ENCODE data around the gene CCL22.

DNA sequence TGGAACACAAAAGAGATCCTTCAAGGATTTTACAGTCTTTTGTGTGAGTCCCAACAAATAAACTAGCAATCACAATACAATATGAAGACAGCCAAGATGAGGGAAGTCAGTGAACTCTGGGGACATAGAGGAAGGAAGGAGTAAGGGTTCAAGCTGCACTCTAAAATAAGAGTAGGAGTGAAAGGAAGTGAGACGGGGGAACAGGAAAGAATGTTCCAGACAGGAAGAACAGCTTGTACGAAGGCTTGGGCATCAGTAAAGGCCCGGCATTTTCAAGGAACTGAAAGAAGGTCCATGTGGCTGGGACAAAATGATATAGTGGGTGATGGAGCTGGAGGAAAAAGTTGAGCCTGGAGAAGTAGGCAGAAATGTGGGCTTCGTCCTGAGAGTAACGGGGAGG, 50.5 kb downstream of the CCL22 start:
- TF ChIP-seq, protein P1, sequence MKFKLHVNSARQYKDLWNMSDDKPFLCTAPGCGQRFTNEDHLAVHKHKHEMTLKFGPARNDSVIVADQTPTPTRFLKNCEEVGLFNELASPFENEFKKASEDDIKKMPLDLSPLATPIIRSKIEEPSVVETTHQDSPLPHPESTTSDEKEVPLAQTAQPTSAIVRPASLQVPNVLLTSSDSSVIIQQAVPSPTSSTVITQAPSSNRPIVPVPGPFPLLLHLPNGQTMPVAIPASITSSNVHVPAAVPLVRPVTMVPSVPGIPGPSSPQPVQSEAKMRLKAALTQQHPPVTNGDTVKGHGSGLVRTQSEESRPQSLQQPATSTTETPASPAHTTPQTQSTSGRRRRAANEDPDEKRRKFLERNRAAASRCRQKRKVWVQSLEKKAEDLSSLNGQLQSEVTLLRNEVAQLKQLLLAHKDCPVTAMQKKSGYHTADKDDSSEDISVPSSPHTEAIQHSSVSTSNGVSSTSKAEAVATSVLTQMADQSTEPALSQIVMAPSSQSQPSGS (tag by site-specific recombination; IDR thresholded peaks at IDR 0.05; ENCODE audit: low read depth): no peak
- TF ChIP-seq, protein P2, sequence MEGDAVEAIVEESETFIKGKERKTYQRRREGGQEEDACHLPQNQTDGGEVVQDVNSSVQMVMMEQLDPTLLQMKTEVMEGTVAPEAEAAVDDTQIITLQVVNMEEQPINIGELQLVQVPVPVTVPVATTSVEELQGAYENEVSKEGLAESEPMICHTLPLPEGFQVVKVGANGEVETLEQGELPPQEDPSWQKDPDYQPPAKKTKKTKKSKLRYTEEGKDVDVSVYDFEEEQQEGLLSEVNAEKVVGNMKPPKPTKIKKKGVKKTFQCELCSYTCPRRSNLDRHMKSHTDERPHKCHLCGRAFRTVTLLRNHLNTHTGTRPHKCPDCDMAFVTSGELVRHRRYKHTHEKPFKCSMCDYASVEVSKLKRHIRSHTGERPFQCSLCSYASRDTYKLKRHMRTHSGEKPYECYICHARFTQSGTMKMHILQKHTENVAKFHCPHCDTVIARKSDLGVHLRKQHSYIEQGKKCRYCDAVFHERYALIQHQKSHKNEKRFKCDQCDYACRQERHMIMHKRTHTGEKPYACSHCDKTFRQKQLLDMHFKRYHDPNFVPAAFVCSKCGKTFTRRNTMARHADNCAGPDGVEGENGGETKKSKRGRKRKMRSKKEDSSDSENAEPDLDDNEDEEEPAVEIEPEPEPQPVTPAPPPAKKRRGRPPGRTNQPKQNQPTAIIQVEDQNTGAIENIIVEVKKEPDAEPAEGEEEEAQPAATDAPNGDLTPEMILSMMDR (tag by site-specific recombination; IDR thresholded peaks at IDR 0.05): no peak
- TF ChIP-seq, protein P3, sequence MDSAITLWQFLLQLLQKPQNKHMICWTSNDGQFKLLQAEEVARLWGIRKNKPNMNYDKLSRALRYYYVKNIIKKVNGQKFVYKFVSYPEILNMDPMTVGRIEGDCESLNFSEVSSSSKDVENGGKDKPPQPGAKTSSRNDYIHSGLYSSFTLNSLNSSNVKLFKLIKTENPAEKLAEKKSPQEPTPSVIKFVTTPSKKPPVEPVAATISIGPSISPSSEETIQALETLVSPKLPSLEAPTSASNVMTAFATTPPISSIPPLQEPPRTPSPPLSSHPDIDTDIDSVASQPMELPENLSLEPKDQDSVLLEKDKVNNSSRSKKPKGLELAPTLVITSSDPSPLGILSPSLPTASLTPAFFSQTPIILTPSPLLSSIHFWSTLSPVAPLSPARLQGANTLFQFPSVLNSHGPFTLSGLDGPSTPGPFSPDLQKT (IDR thresholded peaks at IDR 0.05; ENCODE audit: borderline replicate concordance, low read depth, low read length): no peak
- TF ChIP-seq, protein P4, sequence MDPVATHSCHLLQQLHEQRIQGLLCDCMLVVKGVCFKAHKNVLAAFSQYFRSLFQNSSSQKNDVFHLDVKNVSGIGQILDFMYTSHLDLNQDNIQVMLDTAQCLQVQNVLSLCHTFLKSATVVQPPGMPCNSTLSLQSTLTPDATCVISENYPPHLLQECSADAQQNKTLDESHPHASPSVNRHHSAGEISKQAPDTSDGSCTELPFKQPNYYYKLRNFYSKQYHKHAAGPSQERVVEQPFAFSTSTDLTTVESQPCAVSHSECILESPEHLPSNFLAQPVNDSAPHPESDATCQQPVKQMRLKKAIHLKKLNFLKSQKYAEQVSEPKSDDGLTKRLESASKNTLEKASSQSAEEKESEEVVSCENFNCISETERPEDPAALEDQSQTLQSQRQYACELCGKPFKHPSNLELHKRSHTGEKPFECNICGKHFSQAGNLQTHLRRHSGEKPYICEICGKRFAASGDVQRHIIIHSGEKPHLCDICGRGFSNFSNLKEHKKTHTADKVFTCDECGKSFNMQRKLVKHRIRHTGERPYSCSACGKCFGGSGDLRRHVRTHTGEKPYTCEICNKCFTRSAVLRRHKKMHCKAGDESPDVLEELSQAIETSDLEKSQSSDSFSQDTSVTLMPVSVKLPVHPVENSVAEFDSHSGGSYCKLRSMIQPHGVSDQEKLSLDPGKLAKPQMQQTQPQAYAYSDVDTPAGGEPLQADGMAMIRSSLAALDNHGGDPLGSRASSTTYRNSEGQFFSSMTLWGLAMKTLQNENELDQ (tag by site-specific recombination; IDR thresholded peaks at IDR 0.05; ENCODE audit: low read depth): no peak
- TF ChIP-seq, protein P5, sequence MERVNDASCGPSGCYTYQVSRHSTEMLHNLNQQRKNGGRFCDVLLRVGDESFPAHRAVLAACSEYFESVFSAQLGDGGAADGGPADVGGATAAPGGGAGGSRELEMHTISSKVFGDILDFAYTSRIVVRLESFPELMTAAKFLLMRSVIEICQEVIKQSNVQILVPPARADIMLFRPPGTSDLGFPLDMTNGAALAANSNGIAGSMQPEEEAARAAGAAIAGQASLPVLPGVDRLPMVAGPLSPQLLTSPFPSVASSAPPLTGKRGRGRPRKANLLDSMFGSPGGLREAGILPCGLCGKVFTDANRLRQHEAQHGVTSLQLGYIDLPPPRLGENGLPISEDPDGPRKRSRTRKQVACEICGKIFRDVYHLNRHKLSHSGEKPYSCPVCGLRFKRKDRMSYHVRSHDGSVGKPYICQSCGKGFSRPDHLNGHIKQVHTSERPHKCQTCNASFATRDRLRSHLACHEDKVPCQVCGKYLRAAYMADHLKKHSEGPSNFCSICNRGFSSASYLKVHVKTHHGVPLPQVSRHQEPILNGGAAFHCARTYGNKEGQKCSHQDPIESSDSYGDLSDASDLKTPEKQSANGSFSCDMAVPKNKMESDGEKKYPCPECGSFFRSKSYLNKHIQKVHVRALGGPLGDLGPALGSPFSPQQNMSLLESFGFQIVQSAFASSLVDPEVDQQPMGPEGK (tag by site-specific recombination; IDR thresholded peaks at IDR 0.05): no peak
- TF ChIP-seq KLF8 (tag by site-specific recombination; IDR thresholded peaks at IDR 0.05): no peak
- no peak for TF ChIP-seq ZNF777 (tag by site-specific recombination; IDR thresholded peaks at IDR 0.05; ENCODE audit: borderline replicate concordance)
- no peak for TF ChIP-seq ZNF174 (tag by site-specific recombination; IDR thresholded peaks at IDR 0.05)
- TF ChIP-seq ZFP3 (tag by site-specific recombination; IDR thresholded peaks at IDR 0.05; ENCODE audit: low read depth): no peak
- no peak for TF ChIP-seq ZNF2 (tag by site-specific recombination; IDR thresholded peaks at IDR 0.05)
- TF ChIP-seq ZNF274 (IDR thresholded peaks at IDR 0.05; ENCODE audit: low read length): no peak
- TF ChIP-seq ZNF274 (tag by site-specific recombination; IDR thresholded peaks at IDR 0.05; ENCODE audit: borderline replicate concordance): no peak
- TF ChIP-seq HOXA7 (CRISPR knock-in tag; IDR thresholded peaks at IDR 0.05; ENCODE audit: borderline replicate concordance): no peak
- TF ChIP-seq ZNF561 (tag by site-specific recombination; IDR thresholded peaks at IDR 0.05; ENCODE audit: borderline replicate concordance): no peak

Measured in HEK293 (cell line).